Left renal pelvis (tissue), 4 donors: Measurements from ENCODE around the gene ZSCAN21. TPM values are rescaled to one million over a fixed set of nuclear protein-coding genes. Genes with fewer than 3 reads are reported as not detected.
A peak's percentile ranks its signal among the peaks of the same experiment; 100 is the strongest.

Experiments used
- DNase-seq, 4 donors: peaks; one replicate each; pipeline ENCODE4 v3.0.0-alpha.2; 2013; ENCODE audit warnings: low read depth in 4 of 4, low spot score in 3 of 4
- polyA plus RNA-seq, 4 donors: library from polyadenylated mRNA; unstranded; fragments of 120-200 nt; gene quantifications; one replicate each; pipeline ENCODE4 v1.2.1, GENCODE V29; 2013; ENCODE audit not compliant: insufficient read length in 4 of 4

The ZSCAN21 gene
- polyA plus RNA-seq, 4 donors, result 18.1 to 22.8 (median 20.9) TPM

DNA sequence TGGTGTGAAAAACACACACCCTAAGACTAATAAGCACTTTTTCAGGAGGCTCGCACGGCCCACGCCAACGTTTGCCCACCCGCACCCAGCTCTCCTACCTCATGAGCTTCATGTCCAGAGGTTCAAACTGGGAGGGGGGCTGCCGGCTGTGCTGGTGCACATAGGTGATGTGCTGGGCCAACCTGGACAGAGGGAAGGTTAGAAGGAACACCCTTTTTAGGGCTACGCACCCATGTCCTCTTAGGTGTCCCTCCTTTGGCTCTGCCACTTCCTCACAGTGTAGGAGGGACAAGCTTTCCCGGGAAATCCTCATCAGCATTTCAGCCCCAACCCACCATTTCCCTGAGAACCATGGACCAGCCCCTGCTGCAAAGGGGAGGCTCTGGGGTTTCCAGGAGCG lies 45.7 kb downstream of the ZSCAN21 start:
- no peak for DNase-seq

DNA sequence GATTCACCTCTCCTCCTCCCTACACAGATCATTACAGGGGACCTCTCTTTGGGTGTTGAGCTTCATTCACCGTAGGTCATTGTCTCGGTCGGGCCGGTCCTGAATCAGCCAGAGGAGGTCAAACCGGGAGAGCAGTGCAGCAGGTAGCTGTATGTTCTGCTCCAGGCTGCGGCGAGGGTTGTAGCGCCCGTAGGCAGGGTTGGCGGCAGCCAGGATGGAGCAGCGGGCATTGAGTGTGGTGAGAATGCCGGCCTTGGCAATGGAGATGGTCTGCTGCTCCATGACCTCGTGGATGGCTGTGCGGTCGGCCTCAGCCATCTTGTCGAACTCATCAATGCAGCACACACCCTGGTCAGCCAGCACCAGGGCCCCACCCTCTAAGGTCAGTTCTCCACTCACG lies 46.1 kb downstream of the ZSCAN21 start:
- DNase-seq, result no peak

DNA sequence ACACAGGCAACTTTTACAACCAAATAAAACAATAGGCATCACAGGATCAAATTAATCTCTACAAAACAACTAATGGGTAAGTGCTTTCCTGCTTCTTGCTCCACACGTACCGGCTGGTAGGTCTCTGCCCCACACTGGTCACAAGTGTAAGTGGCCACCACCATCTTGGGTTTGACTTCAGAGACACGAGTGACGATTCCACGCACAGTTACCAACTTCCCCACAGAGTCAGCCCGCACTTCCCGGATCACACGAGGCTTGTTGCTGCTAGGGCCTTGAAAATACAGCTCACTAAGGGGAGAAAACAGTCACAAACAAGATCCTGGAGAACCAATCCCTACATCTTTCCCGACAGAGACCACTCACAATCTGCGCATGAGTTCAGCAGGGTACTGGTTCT lies 49.3 kb downstream of the ZSCAN21 start:
- no peak for DNase-seq

DNA sequence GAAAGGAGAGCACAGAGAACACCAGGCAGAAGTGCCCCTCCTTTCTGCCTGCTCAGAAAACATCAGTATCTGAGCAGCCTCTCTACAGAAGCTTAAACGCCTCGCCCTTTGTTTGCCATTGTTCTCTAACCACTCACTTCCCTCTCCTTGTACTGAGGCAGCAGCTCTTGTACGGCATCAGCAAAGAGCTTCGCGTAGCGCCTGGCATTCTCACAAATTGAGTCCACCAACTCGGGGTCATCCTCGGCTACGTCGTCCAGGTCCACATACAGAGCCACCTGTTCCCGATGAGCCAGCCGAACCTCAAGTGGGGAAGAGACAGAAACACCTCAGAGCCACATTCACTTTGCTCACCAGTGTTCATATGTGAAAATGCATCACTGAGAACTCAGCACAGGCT lies 49.9 kb downstream of the ZSCAN21 start:
- no peak for DNase-seq

DNA sequence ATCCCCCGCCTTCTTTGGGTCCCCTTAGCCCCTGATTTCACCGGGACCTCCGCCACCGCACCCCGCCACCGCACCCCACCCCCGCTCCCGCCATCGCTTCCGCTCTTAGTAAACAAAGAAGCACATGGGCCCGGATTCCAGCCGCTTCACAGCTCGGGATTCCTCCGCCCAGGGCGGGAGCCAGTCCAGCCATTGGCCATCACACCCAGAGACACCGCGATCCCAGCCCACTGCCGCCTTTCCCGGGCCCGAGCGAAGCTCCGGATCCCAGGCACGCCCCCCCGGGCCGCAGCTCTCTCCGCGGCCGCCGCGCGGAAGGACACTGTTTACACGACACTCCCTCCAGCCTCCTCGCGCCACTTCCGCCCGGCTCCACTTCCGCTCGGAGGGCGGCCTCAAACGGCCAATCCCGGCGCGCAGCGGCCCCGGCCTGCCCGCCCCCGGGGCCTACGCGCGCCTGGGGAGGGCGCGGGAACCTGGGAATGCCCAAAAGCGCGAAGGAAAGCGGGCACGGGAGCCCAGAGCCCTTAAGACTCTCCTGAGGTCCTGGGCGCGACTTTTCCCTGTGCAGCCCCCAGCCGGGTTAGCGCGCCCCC lies 50.9 kb downstream of the ZSCAN21 start:
- peak; percentile 92 to 93 (median 92) for DNase-seq

DNA sequence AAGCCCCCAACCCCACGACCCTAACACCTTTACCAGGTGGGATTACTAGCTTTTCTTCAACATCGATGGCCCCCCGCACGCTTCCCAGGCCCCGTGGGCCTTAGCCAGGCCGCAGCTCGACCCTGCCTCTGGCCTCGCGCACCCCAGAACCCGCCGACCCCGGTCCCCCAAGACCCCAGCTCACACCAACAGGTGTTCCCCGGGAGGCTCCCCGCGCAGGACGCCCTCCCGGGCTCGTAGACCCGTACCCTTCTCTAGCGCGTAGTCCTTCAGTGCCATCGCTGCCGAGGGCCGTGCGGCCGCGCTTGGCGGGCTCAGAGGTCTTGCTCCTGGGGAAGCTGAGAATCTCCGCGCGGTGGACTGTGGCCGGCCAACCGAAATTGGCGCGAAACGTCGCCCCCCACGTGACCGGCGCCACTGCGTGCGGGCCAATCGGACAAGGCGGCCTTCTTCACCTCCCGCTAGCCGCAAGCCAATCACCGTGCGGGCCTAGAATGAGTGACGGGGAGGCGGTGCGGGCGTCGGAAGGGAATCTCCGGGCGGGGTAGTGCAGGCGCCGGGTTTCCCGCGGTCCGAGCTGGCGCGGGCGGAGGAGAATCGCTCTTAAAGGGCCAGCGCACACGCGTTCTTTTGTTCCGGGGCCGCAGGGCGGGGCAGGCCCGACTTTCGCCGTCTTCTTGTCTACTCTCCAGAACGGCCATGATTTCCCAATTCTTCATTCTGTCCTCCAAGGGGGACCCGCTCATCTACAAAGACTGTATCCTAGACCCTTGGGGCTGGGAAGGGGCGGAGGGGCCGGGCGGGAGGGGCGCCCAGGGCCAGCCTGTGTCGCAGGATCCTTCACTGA lies 51.7 kb downstream of the ZSCAN21 start, which contains the start of the genes AP4M1 and MCM7:
TSS of gene AP4M1 (plus strand) at position 628 of the 847 bp plus-strand sequence. CDS start at position 700, 72 bp downstream.
TSS of gene MCM7 (minus strand) at position 382 of the 847 bp plus-strand sequence. CDS start at position 279, 103 bp downstream.
- peak; percentile 91 to 97 (median 94) for DNase-seq

DNA sequence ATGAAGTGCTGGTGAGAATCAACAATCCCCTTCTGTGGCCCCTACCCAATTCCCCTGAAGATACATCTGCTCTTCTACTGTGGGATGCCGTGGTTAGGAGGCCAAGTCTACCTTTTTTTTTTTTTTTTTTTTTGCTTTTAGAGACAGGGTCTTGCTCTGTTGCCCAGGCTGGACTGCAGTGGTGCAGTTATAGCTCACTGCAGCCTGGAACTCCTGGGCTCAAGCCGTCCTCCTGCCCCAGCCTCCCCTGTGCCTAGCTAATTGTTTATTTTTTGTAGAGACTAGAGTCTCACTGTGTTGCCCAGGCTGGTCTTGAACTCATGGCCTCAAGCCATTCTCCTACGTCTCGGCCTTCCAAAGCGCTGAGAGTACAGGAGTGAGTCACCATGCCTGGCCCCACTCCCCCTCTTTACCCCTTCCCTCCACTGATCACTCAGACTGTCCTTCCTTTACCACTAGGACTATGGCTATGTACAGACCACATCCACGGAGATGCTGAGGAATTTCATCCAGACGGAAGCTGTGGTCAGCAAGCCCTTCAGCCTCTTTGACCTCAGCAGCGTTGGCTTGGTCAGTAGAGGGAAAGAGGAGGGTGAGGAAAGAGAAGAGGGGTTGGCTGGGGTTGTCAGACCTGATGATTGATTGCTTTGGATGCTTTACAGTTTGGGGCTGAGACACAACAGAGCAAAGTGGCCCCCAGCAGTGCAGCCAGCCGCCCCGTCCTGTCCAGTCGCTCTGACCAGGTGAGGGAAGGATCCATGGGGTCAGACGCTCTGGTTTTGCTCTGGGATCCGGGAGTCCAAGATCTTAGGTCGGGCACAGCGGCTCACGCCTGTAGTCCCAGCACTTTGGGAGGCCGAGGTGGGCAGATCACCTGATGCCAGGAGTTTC lies 53.6 kb downstream of the ZSCAN21 start:
- DNase-seq, result no peak

DNA sequence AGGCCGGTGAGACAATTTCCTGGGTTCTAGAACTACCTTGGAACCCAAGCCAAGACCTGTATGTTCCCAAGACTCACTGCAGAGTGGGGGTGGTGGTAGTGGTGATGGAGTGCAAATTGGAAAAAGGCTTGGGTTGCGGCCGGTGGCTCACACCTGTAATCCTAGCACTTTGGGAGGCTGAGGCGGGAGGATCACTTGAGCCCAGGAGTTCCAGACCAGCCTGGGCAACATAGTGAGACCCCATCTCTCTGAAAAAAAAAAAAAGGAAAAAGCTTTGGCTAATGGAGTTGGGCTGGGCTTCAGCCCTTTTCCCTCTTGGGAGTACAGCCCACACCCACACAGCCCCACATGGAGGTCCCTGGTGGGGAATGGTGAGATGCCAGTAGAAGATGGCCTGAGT lies 56.0 kb downstream of the ZSCAN21 start:
- DNase-seq, result no peak

DNA sequence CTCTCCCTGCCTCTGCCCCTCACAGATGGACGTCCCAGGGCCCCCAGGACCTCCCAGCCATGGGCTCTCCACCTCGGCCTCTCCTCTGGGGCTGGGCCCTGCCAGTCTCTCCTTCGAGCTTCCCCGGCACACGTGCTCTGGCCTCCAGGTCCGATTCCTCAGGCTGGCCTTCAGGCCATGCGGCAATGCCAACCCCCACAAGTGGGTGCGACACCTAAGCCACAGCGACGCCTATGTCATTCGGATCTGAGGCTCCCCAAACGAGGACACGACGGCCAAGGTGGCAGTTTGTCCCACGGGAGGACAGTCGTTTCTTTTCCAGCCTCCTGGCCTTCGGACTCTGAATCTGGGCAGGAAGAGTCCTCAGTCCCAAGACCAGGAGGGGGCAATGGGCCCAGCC lies 57.1 kb downstream of the ZSCAN21 start:
- DNase-seq, result no peak

DNA sequence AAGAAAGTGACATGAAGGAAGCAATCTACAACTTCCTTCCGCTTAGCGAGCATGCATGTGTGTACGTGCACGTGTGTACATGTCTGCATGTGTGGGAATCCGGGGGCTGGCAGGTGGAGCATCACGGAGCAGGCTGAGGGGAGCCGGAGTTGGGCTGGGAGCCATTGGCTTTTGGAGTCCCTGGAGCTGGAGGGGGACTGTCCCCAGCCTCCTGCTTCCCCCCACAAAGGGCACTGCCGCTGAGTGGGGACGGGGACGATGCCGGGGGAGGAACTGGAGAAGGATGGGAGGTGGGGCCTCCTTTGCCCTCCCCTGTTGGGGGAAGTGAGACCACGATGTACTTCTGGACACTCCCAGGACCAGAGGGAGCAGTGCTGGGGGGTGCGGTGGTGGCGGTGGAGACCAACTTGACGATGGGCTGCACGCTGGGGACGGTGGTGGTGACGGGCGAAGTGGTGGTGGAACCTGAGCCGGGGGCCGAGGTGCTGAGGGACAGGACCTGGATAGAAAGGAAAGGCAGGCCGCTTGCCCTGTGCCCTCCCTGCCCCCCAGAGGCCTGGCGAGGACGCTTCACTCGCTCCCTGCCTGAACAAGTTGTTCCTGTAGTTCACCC lies 57.7 kb downstream of the ZSCAN21 start:
- no peak for DNase-seq

DNA sequence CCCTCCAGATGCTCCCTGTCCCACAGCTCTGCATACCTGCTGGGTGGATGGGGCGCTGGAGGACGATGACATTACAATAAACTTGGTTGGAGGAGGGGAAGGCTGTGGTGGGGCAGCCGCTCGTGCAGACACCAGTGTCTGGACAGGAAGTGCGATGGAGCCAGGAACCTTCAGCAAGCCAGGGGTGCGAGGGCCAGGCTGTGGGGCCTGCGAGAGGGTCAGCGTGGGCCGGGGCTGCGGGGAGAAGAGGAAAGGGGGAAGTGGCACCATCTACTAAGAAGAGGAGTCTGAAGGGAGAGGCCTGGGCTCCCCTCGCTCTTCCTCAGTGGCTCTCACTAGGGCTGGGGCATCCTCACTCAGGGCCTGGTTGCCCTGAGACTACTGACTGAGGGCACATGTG lies 58.3 kb downstream of the ZSCAN21 start:
- DNase-seq, result no peak

DNA sequence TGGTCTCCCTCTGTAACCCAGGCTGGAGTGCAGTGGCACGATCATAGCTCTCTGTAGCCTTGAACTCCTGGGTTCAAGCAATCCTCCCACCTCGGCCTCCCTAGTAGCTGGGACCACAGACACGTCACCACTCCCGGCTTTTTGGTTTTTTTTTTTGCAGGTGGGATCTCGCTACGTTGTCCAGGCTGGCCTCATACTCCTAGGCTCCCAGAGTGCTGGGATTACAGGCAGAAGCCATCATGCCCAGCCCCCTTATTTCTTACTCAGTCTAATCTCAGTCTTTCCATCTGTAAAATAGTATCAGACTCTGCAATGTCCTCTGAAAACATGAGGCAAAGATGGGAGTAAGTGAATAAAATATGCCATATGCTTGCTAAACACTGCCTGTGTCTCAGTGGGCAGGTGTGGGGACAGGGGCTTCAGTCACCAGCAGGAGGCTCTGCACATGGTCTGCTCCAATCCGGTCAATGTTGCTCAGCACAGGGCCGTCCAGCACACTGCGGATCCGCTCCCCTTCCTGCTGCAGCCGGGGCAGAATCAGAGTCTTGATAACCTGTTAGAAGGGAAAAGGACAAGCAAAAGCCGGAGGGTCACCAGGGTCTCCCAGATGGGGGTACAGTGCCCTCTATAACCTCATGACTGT lies 60.1 kb downstream of the ZSCAN21 start:
- DNase-seq, result no peak

DNA sequence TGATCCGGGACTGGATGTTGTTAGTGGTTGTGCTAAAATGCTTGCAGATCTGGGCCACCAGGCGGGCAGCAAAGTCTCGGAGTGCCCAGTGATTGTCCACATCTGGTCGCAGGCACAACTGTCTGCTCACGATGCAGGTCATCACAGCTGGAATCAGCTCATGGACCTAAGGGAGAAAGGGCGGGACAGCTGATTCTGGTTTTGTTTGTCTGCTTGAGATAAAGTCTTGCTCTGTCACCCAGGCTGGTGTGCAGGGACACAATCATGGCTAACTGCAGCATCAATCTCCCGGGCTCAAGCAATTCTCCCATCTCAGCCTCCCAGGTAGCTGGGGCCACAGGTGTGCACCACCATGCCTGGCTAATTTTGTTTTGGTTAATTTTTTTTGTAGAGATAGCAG lies 61.6 kb downstream of the ZSCAN21 start:
- no peak for DNase-seq

DNA sequence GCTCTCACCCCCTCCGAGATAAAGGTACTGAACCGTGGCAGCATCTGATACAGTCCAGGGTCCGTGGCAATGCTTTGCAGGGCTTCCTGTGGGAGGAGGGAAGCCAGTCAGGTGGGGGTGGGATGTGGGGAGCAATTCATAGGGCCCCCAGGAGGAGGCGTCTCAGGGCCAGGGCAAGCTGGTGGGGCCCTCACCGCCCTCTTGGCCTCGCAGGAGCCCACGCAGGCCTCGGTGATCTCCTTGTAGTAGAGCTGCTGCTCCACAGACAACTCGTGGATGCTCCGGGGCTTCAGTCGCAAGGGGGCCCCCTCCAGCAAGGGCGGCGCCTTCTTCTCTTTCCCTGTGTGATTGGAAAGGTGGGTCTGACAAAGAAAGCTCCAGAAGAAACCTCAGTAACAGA lies 62.3 kb downstream of the ZSCAN21 start:
- DNase-seq, result no peak

Other genes starting within 250 kb of the ZSCAN21 start
- under 1 TPM; 0.15 to 0.79 (median 0.33) TPM for gene CYP3A43, start 221.8 kb upstream of the ZSCAN21 start, polyA plus RNA-seq
- gene OR2AE1, start 172.7 kb upstream of the ZSCAN21 start, polyA plus RNA-seq, result not detected
- 10 to 100 TPM; 28.8 to 39.6 (median 35.8) TPM for gene TRIM4, start 130.2 kb upstream of the ZSCAN21 start, polyA plus RNA-seq
- 1 to 10 TPM in 3 of 4 donors, under 1 TPM in 1; 0.87 to 1.5 (median 1.2) TPM for gene GJC3, start 120.2 kb upstream of the ZSCAN21 start, polyA plus RNA-seq
- 10 to 100 TPM in 3 of 4 donors, 1 to 10 TPM in 1; 2.5 to 62.9 (median 43.6) TPM for gene AZGP1, start 73.7 kb upstream of the ZSCAN21 start, polyA plus RNA-seq
- gene ZKSCAN1, start 34.2 kb upstream of the ZSCAN21 start, polyA plus RNA-seq, result 10 to 100 TPM; 47.5 to 62.2 (median 58.1) TPM
- 10 to 100 TPM; 35.6 to 57.3 (median 54.5) TPM for gene ZNF3, start 31.9 kb downstream of the ZSCAN21 start, polyA plus RNA-seq
- 100 to 1,000 TPM; 103 to 137 (median 126) TPM for gene COPS6, start 39.2 kb downstream of the ZSCAN21 start, polyA plus RNA-seq
- 100 to 1,000 TPM in 3 of 4 donors, 10 to 100 TPM in 1; 94.6 to 165 (median 144) TPM for gene MCM7, start 51.6 kb downstream of the ZSCAN21 start, polyA plus RNA-seq
- gene AP4M1, start 51.9 kb downstream of the ZSCAN21 start, polyA plus RNA-seq, result 10 to 100 TPM; 26.1 to 39.2 (median 29.8) TPM
- gene TAF6, start 69.6 kb downstream of the ZSCAN21 start, polyA plus RNA-seq, result 10 to 100 TPM; 46.3 to 69.7 (median 59.6) TPM
- 10 to 100 TPM; 40.7 to 90.5 (median 45.0) TPM for gene CNPY4, start 69.9 kb downstream of the ZSCAN21 start, polyA plus RNA-seq
- gene MBLAC1, start 77.2 kb downstream of the ZSCAN21 start, polyA plus RNA-seq, result 1 to 10 TPM in 3 of 4 donors, under 1 TPM in 1; 0.99 to 2.3 (median 1.6) TPM
- gene LAMTOR4, start 99.1 kb downstream of the ZSCAN21 start, polyA plus RNA-seq, result 100 to 1,000 TPM in 1 of 4 donors, 10 to 100 TPM in 3; 79.5 to 129 (median 92.6) TPM
- gene TRAPPC14, start 108.9 kb downstream of the ZSCAN21 start, polyA plus RNA-seq, result 10 to 100 TPM; 14.4 to 32.2 (median 19.1) TPM
- 10 to 100 TPM in 1 of 4 donors, 1 to 10 TPM in 3; 5.8 to 14.2 (median 8.1) TPM for gene GAL3ST4, start 118.8 kb downstream of the ZSCAN21 start, polyA plus RNA-seq
- 10 to 100 TPM in 1 of 4 donors, 1 to 10 TPM in 3; 6.4 to 18.3 (median 8.8) TPM for gene GPC2, start 127.6 kb downstream of the ZSCAN21 start, polyA plus RNA-seq
- 10 to 100 TPM; 11.3 to 31.0 (median 17.0) TPM for gene STAG3, start 128.1 kb downstream of the ZSCAN21 start, polyA plus RNA-seq
- gene PVRIG, start 170.2 kb downstream of the ZSCAN21 start, polyA plus RNA-seq, result 1 to 10 TPM; 3.5 to 8.5 (median 5.2) TPM